Stimulated activated CD4-positive, alpha-beta T cell treated with anti-CD3 and anti-CD28 coated beads, Interleukin-12 subunit alpha, Interleukin-12 subunit beta, amount 100 ng/mL, for 24 hours (primary cell): ENCODE measurements around the gene GPR78.

Experiments used
- DNase-seq, 2 experiments: peaks; one replicate each; pipeline ENCODE4 v3.0.0-alpha.2; 2020; ENCODE audit warnings: low read depth in 2 of 2

Gene GPR78

GRCh38 chr4:8600266-8600665 lies 20.1 kb downstream of the GPR78 start:
- DNase-seq, result no peak

GRCh38 chr4:8600686-8601085 lies 20.5 kb downstream of the GPR78 start:
- no peak for DNase-seq

- no peak for DNase-seq
Measured at GRCh38 chr4:8601086-8601485, 20.9 kb downstream of the GPR78 start.

GRCh38 chr4:8601556-8601955 lies 21.4 kb downstream of the GPR78 start:
- no peak for DNase-seq

GRCh38 chr4:8602686-8603430 lies 22.7 kb downstream of the GPR78 start:
- DNase-seq, result no peak

- no peak for DNase-seq
Measured at GRCh38 chr4:8603931-8604330, 23.7 kb downstream of the GPR78 start.

GRCh38 chr4:8605289-8605688 lies 25.1 kb downstream of the GPR78 start:
- DNase-seq, result no peak

- DNase-seq, result no peak
Measured at GRCh38 chr4:8606476-8606875, 26.3 kb downstream of the GPR78 start.

- no peak for DNase-seq
Measured at GRCh38 chr4:8606966-8607365, 26.8 kb downstream of the GPR78 start.

GRCh38 chr4:8607603-8608481 lies 27.6 kb downstream of the GPR78 start:
- DNase-seq, result peak in 1 of 2 experiments; percentile 48

- no peak for DNase-seq
Measured at GRCh38 chr4:8608714-8609391, 28.7 kb downstream of the GPR78 start.

- no peak for DNase-seq
Measured at GRCh38 chr4:8609406-8609805, 29.2 kb downstream of the GPR78 start.

- no peak for DNase-seq
Measured at GRCh38 chr4:8609824-8610350, 29.7 kb downstream of the GPR78 start.

GRCh38 chr4:8610858-8611616 lies 30.8 kb downstream of the GPR78 start:
- DNase-seq, result no peak

- DNase-seq, result no peak
Measured at GRCh38 chr4:8612646-8613045, 32.5 kb downstream of the GPR78 start.

- DNase-seq, result no peak
Measured at GRCh38 chr4:8613421-8614364, 33.5 kb downstream of the GPR78 start.

- no peak for DNase-seq
Measured at GRCh38 chr4:8614365-8615193, 34.4 kb downstream of the GPR78 start.

GRCh38 chr4:8615366-8615765 lies 35.2 kb downstream of the GPR78 start:
- no peak for DNase-seq
